OCI-LY7 (cell line): Measurements from ENCODE around the gene SVOPL.

ENCODE experiments used
- EZH2phosphoT487 ChIP-seq: fragments of 200-600 bp; sonication (generic); IDR thresholded peaks from 2 replicates; pipeline ENCODE4 v1.6.1; 2018; ENCODE audit warnings: low read depth, borderline replicate concordance, mild to moderate bottlenecking, mixed run types, antibody characterized with exemption, low read length, moderate library complexity, mixed read lengths
- TF ChIP-seq, protein P1 (sequence below): fragments of 200-600 bp; sonication (generic); conservative IDR thresholded peaks from 2 replicates; pipeline ENCODE4 v1.5.1; 2014; ENCODE audit warnings: mild to moderate bottlenecking, antibody characterized with exemption, low read length, moderate library complexity, mixed read lengths

DNA sequence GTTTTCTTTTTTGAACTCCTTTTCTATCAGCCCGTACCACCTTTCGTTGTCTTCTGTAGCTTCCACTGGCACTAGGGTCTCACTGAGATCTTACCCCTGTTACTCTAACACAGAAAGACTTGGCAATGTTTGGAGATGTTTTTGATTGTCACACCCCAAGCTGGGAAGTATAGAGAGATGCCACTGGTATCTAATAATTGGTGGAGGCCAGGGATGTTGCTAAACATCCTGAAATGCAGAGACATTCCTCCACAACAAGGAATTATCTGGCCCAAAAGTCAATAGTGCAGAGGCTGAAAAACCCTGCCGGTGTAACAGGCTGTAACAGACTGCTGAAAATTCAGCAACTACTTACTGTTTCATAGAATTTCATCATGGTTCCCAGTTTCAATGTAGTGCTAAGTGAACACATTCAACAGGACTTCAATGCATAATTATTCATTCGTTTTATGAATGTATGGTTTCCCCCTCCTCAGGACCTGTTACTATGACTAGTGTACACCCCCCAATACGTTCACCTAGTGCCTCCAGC is 125.2 kb downstream of the SVOPL start:
- TF ChIP-seq, protein P1, sequence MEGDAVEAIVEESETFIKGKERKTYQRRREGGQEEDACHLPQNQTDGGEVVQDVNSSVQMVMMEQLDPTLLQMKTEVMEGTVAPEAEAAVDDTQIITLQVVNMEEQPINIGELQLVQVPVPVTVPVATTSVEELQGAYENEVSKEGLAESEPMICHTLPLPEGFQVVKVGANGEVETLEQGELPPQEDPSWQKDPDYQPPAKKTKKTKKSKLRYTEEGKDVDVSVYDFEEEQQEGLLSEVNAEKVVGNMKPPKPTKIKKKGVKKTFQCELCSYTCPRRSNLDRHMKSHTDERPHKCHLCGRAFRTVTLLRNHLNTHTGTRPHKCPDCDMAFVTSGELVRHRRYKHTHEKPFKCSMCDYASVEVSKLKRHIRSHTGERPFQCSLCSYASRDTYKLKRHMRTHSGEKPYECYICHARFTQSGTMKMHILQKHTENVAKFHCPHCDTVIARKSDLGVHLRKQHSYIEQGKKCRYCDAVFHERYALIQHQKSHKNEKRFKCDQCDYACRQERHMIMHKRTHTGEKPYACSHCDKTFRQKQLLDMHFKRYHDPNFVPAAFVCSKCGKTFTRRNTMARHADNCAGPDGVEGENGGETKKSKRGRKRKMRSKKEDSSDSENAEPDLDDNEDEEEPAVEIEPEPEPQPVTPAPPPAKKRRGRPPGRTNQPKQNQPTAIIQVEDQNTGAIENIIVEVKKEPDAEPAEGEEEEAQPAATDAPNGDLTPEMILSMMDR, result no peak
- no peak for TF ChIP-seq EZH2phosphoT487
